Gastroesophageal sphincter (tissue), 4 donors: ENCODE results near the gene TRPM6. TPM values are rescaled to one million over a fixed set of nuclear protein-coding genes. Genes with fewer than 3 reads are reported as not detected.

ENCODE experiments used
- ATAC-seq: fragments of 150-250 bp; one replicate; pipeline ENCODE4 v1.9.1; 2016; ENCODE audit warnings: mild to moderate bottlenecking, moderate library complexity
- H3K27ac ChIP-seq, 4 donors: fragments of 200-600 bp; sonication (generic) in 3 of 4; 1 replicate in 3 of 4; 2 replicates in 1 of 4; pipeline ENCODE4 v1.5.1; 2016 to 2019
- H3K27me3 ChIP-seq: fragments of 200-600 bp; sonication (generic); one replicate; pipeline ENCODE4 v1.5.1; 2019
- H3K36me3 ChIP-seq, 2 donors: fragments of 200-600 bp; sonication (generic); one replicate each; pipeline ENCODE4 v1.5.1; 2019; ENCODE audit warnings: control low read depth in 1 of 2
- H3K4me1 ChIP-seq, 3 donors: fragments of 200-600 bp; sonication (generic); 1 replicate in 2 of 3; 2 replicates in 1 of 3; pipeline ENCODE4 v1.5.1; 2016 to 2019; ENCODE audit warnings: control low read depth in 2 of 3
- H3K4me3 ChIP-seq, 2 donors: fragments of 200-600 bp; sonication (generic); one replicate each; pipeline ENCODE4 v1.5.1; 2019; ENCODE audit warnings: mild to moderate bottlenecking in 1 of 2, moderate library complexity in 1 of 2
- H3K9me3 ChIP-seq, 3 donors: fragments of 200-600 bp; sonication (generic); one replicate each; pipeline ENCODE4 v1.5.1; 2017 to 2019; ENCODE audit warnings: control low read depth in 2 of 3
- CTCF ChIP-seq, 4 experiments: fragments of 200-600 bp in 2 of 4; fragments of 450-650 bp in 2 of 4; sonication (generic) in 1 of 4; IDR thresholded peaks; one replicate each; pipeline ENCODE4 v1.5.1; 2017 to 2019; ENCODE audit warnings: antibody characterized with exemption in 4 of 4, mild to moderate bottlenecking in 2 of 4, moderate library complexity in 2 of 4
- EP300 ChIP-seq: sonication (generic); formaldehyde crosslinking; IDR thresholded peaks from one replicate; pipeline ENCODE4 v1.6.1; 2017; ENCODE audit warnings: antibody characterized with exemption, mild to moderate bottlenecking
- POLR2A ChIP-seq, 2 donors: fragments of 450-650 bp; IDR thresholded peaks; one replicate each; pipeline ENCODE4 v1.6.1; 2017; ENCODE audit warnings: antibody characterized with exemption in 2 of 2, mild to moderate bottlenecking in 2 of 2, moderate library complexity in 1 of 2
- POLR2AphosphoS5 ChIP-seq: sonication (generic); formaldehyde crosslinking; IDR thresholded peaks from one replicate; pipeline ENCODE4 v1.6.1; 2017; ENCODE audit warnings: antibody characterized with exemption
- WGBS, 2 donors: methylation state at CpG; one replicate each; pipeline ENCODE4 v1.1.5; 2018; ENCODE audit warnings: low coverage in 1 of 2; 5-methylcytosine and 5-hydroxymethylcytosine counted together
- total RNA-seq, 4 donors: library from RNA; depleted of rRNA; stranded (reverse); fragments of >200 nt; gene quantifications; one replicate each; pipeline ENCODE4 v1.1.0, GENCODE V29; 2016

The TRPM6 gene
- total RNA-seq, 4 donors from 2014 or later, result 0.27 to 1.1 (median 0.79) TPM

- Histone ChIP-seq H3K27ac (no peak overlapping the region), H3K36me3 (no peaks in the 10 kb centered on the region), H3K4me3 (no peak overlapping the region), H3K4me1 (no peaks in the 10 kb centered on the region), H3K9me3 (no peaks in the 10 kb centered on the region), H3K27me3 (no peaks in the 10 kb centered on the region)
- no peak for ATAC-seq
- no peak for TF ChIP-seq CTCF (IDR thresholded peaks at IDR 0.05)
- no peak for TF ChIP-seq POLR2A (IDR thresholded peaks at IDR 0.05)
- no peak for TF ChIP-seq POLR2AphosphoS5
- no peak for TF ChIP-seq EP300
- 59 to 68% methylated on average over 6 to 8 of the region's 8 CpGs for WGBS, 2 donors
Observed at GRCh38 chr9:74821636-74822035, 66.1 kb downstream of the TRPM6 start.

- Histone ChIP-seq H3K27ac (no peak overlapping the region), H3K4me3 (no peak overlapping the region), H3K4me1 (no peaks in the 10 kb centered on the region), H3K36me3 (no peaks in the 10 kb centered on the region), H3K27me3 (no peaks in the 10 kb centered on the region), H3K9me3 (no peaks in the 10 kb centered on the region)
- TF ChIP-seq POLR2AphosphoS5 (no peak), CTCF (IDR thresholded peaks at IDR 0.05) (no peak), EP300 (no peak), POLR2A (IDR thresholded peaks at IDR 0.05) (no peak)
- WGBS, 2 donors, result 81 to 100% methylated on average over 1 to 2 of the region's 2 CpGs
- ATAC-seq, result no peak
Observed at GRCh38 chr9:74817816-74818215, 69.9 kb downstream of the TRPM6 start.

DNA sequence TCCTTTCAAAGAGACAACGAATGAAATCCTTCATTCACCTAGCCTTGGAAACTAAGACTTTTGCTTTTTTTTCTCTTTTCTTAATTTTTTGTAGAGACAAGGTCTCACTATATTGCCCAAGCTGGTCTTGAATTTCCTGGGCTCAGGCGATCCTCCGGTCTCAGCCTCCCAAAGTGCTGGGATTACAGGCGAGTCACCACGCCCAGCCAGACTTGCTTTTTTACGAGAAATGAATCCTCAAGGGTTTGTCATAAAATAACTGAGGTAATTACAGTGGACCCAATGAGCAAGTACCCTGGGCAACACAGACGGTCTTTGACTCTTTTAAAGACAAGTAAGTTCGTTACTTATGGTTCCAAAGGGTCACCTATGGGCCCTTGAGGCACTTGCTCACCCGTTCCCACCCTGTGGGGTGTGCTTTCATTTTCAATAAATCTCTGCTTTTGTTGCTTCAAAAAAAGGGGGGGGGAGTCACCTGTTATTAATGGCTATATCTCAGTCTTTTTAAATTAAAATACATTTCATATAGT lies 70.4 kb downstream of the TRPM6 start:
- WGBS, 2 donors, result 80 to 83% methylated on average over 9 of the region's 9 CpGs
- no peak for ATAC-seq
- no peaks in the 10 kb centered on the region for H3K36me3 ChIP-seq
- H3K4me3 ChIP-seq, result no peak overlapping the region
- no peaks in the 10 kb centered on the region for H3K4me1 ChIP-seq
- H3K27me3 ChIP-seq, result no peaks in the 10 kb centered on the region
- TF ChIP-seq POLR2AphosphoS5 (no peak), CTCF (IDR thresholded peaks at IDR 0.05) (no peak), POLR2A (IDR thresholded peaks at IDR 0.05) (no peak), EP300 (no peak)
- no peaks in the 10 kb centered on the region for H3K9me3 ChIP-seq
- no peak overlapping the region for H3K27ac ChIP-seq

DNA sequence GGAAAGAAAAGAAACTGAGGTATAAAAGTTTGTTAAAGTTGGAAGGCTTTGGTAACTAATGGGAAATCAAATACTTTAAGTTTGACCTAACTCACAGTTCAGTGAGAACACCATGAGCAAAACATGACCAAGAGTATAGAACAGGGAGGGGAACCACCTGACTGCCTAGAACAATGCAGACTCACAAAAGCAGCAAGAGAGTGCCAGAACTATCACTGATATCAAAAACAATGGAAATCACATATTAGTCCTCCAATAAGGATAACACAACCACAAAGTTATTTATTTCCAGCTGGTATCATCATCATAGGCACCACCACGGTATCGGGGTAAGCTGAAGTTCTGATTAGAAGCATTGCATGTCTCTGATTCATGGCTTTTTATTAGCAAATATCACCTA lies 77.5 kb downstream of the TRPM6 start:
- Histone ChIP-seq H3K36me3 (no peaks in the 10 kb centered on the region), H3K27ac (no peak overlapping the region), H3K4me1 (no peaks in the 10 kb centered on the region), H3K9me3 (no peaks in the 10 kb centered on the region), H3K27me3 (no peaks in the 10 kb centered on the region), H3K4me3 (no peak overlapping the region)
- no peak for ATAC-seq
- WGBS, 2 donors, result 65 to 78% methylated on average over 2 of the region's 2 CpGs
- TF ChIP-seq POLR2A (IDR thresholded peaks at IDR 0.05) (no peak), CTCF (IDR thresholded peaks at IDR 0.05) (no peak), POLR2AphosphoS5 (no peak), EP300 (no peak)

GRCh38 chr9:74804018-74804385 lies 83.7 kb downstream of the TRPM6 start:
- ATAC-seq, result no peak

More at GRCh38 chr9:74804018-74804385, 83.7 kb downstream of the TRPM6 start:
- H3K4me3 ChIP-seq, result no peak overlapping the region
- H3K27me3 ChIP-seq, result no peaks in the 10 kb centered on the region
- no peak overlapping the region for H3K27ac ChIP-seq
- H3K4me1 ChIP-seq, result no peaks in the 10 kb centered on the region
- H3K36me3 ChIP-seq, result no peaks in the 10 kb centered on the region
- 21 to 52% methylated on average over 2 of the region's 2 CpGs for WGBS, 2 donors
- no peaks in the 10 kb centered on the region for H3K9me3 ChIP-seq
- TF ChIP-seq CTCF (IDR thresholded peaks at IDR 0.05), result no peak
- TF ChIP-seq POLR2A (IDR thresholded peaks at IDR 0.05), result no peak
- no peak for TF ChIP-seq EP300
- no peak for TF ChIP-seq POLR2AphosphoS5
